Mesenchymal stem cell (in vitro differentiated cells and primary cell): Measurements from ENCODE around the gene OSM.
A peak's percentile ranks its signal among the peaks of the same experiment; 100 is the strongest.
"Not testable (repeated sequence)": the region's sequence is repeated elsewhere in the genome, so short reads cannot be mapped to it uniquely, and the experiment has no call there.

Source experiments
- DNase-seq: peaks from one replicate; pipeline ENCODE4 v3.0.0-alpha.2; 2013
- H2AFZ ChIP-seq: one replicate; pipeline ENCODE4 v1.6.1; 2013; ENCODE audit warnings: low read depth, mild to moderate bottlenecking, control low read depth, inconsistent platforms, low read length, moderate library complexity
- H2AK5ac ChIP-seq: 2 replicates; pipeline ENCODE4 v1.6.1; 2013; ENCODE audit warnings: low read length, moderate library complexity, mild to moderate bottlenecking, inconsistent platforms; ENCODE audit not compliant: severe bottlenecking
- H2BK120ac ChIP-seq: one replicate; pipeline ENCODE4 v1.6.1; 2013; ENCODE audit warnings: low read depth, mild to moderate bottlenecking, inconsistent platforms, low read length, moderate library complexity
- H2BK12ac ChIP-seq, 2 experiments: one replicate each; pipeline ENCODE4 v1.6.1; 2013; ENCODE audit warnings: inconsistent platforms in 2 of 2, low read length in 2 of 2, mild to moderate bottlenecking in 2 of 2, moderate library complexity in 2 of 2, control low read depth in 1 of 2
- H2BK15ac ChIP-seq: one replicate; pipeline ENCODE4 v1.6.1; 2013; ENCODE audit warnings: mild to moderate bottlenecking, low read depth, inconsistent platforms; ENCODE audit not compliant: poor library complexity, severe bottlenecking
- H2BK5ac ChIP-seq: 2 replicates; pipeline ENCODE4 v1.6.1; 2013; ENCODE audit warnings: low read depth, mild to moderate bottlenecking, low read length, control low read depth, inconsistent platforms; ENCODE audit not compliant: poor library complexity, severe bottlenecking
- H3K14ac ChIP-seq, 2 experiments: one replicate each; pipeline ENCODE4 v1.6.1; 2013; ENCODE audit warnings: inconsistent platforms in 2 of 2, low read length in 2 of 2, control low read depth in 1 of 2, mild to moderate bottlenecking in 1 of 2, moderate library complexity in 1 of 2
- H3K18ac ChIP-seq, 2 experiments: one replicate each; pipeline ENCODE4 v1.6.1; 2013; ENCODE audit warnings: inconsistent platforms in 2 of 2, low read length in 2 of 2, control low read depth in 1 of 2, low read depth in 1 of 2, mild to moderate bottlenecking in 1 of 2
- H3K23ac ChIP-seq, 2 experiments: one replicate each; pipeline ENCODE4 v1.6.1; 2013; ENCODE audit warnings: inconsistent platforms in 2 of 2, low read length in 2 of 2, mild to moderate bottlenecking in 2 of 2, moderate library complexity in 2 of 2, control low read depth in 1 of 2
- H3K27ac ChIP-seq: 2 replicates; pipeline ENCODE4 v1.5.1; 2013; ENCODE audit warnings: mild to moderate bottlenecking, moderate library complexity, low read length, control low read depth, inconsistent platforms; ENCODE audit not compliant: poor library complexity, severe bottlenecking
- H3K27me3 ChIP-seq, 2 experiments: 2 replicates each; pipeline versions ENCODE4 v1.6.1 to v1.7.0; 2013; ENCODE audit warnings: low read length in 2 of 2, mild to moderate bottlenecking in 2 of 2, moderate library complexity in 2 of 2, control low read depth in 1 of 2, inconsistent platforms in 1 of 2; ENCODE audit not compliant: control insufficient read depth in 1 of 2, insufficient read depth in 1 of 2
- H3K36me3 ChIP-seq, 2 experiments: 2 replicates each; pipeline versions ENCODE4 v1.6.1 to v1.7.0; 2013; ENCODE audit warnings: low read length in 2 of 2, control low read depth in 1 of 2, inconsistent platforms in 1 of 2, low read depth in 1 of 2, mild to moderate bottlenecking in 1 of 2; ENCODE audit not compliant: insufficient read depth in 2 of 2, control insufficient read depth in 1 of 2
- H3K4ac ChIP-seq, 2 experiments: one replicate each; pipeline ENCODE4 v1.6.1; 2013; ENCODE audit warnings: inconsistent platforms in 2 of 2, low read length in 2 of 2, mild to moderate bottlenecking in 2 of 2, moderate library complexity in 2 of 2, control low read depth in 1 of 2, low read depth in 1 of 2
- H3K4me1 ChIP-seq: 2 replicates; pipeline ENCODE4 v1.6.1; 2013; ENCODE audit warnings: low read depth, low read length, control low read depth; ENCODE audit not compliant: control insufficient read depth, insufficient read depth
- H3K4me2 ChIP-seq: 2 replicates; pipeline ENCODE4 v1.6.1; 2013; ENCODE audit warnings: low read length, mild to moderate bottlenecking, inconsistent platforms; ENCODE audit not compliant: poor library complexity, severe bottlenecking
- H3K4me3 ChIP-seq, 2 experiments: 2 replicates each; pipeline versions ENCODE4 v1.5.1 to v1.7.0; 2013; ENCODE audit warnings: low read length in 2 of 2, mild to moderate bottlenecking in 2 of 2, control low read depth in 1 of 2, low read depth in 1 of 2; ENCODE audit not compliant: insufficient read depth in 1 of 2
- H3K79me1 ChIP-seq: replicated peaks from 2 replicates; pipeline ENCODE4 v1.6.1; 2013; ENCODE audit warnings: mild to moderate bottlenecking, control low read depth, low read length, inconsistent platforms; ENCODE audit not compliant: poor library complexity, severe bottlenecking
- H3K9ac ChIP-seq: 2 replicates; pipeline ENCODE4 v1.7.0; 2013; ENCODE audit warnings: mild to moderate bottlenecking, low read length, moderate library complexity
- H3K9me3 ChIP-seq: 2 replicates; pipeline ENCODE4 v1.7.0; 2013; ENCODE audit warnings: mild to moderate bottlenecking, low read length; ENCODE audit not compliant: control insufficient read depth
- H4K8ac ChIP-seq: one replicate; pipeline ENCODE4 v1.6.1; 2013; ENCODE audit warnings: inconsistent platforms, mild to moderate bottlenecking, low read length, moderate library complexity
- H4K91ac ChIP-seq: one replicate; pipeline ENCODE4 v1.6.1; 2013; ENCODE audit warnings: mild to moderate bottlenecking, low read length, inconsistent platforms
- WGBS: methylation state at CpG from one replicate; pipeline ENCODE4 v1.1.7; 2013; ENCODE audit warnings: mixed read lengths; 5-methylcytosine and 5-hydroxymethylcytosine counted together

Gene OSM

DNA sequence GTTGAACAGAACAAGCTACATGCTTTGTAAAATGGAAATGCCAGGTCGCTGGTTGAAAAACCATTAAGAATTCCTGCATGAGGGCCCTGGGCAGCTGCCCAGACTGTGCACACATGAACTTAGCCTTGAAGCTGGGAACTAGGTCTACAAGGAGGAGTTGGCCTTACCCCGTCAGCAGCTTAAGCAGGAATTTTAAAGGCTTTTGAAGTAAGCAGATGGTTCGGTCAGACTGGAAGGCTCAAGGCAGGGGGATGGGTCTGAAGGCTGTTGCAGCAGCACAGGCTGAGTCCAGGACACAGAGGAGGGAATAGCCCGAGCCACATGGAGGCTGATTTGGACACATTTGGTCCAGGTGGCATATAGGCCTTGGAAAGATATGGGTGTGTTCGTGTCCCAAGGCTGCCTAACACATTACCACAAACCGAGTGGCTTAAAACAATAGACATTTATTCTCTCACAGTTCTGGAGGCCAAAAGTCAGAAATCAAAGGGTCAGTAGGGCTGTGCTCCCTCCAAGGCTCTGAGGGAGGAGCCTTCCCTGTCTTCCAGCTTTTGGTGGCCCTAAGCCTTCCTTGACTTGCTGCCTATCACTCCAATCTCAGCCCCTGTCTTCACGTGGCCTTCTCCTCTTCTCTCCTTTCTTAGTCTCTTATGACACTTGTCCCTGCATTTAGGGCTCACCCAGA is 31.7 kb downstream of the OSM start:
- H3K36me3 ChIP-seq, result peaks cover 0 to 4% of the 10 kb centered on the region in 2 experiments
- H3K27ac ChIP-seq, result peak overlapping the region; percentile 99
- peaks cover 0 to 6% of the 10 kb centered on the region in 2 experiments for H3K27me3 ChIP-seq
- peak; percentile 83 for DNase-seq
- no peak overlapping the region for H3K4me2 ChIP-seq
- no peak overlapping the region for H2AFZ ChIP-seq
- peak overlapping the region; percentile 100 for H2AK5ac ChIP-seq
- H3K9ac ChIP-seq, result no peak overlapping the region
- 61% methylated on average over 6 of the region's 7 CpGs for WGBS
- H3K14ac ChIP-seq, result peak overlapping the region in 1 of 2 experiments; percentile 49
- H4K8ac ChIP-seq, result no peak overlapping the region
- no peak overlapping the region for H2BK120ac ChIP-seq
- peak overlapping the region; percentile 37 for H4K91ac ChIP-seq
- no peak overlapping the region for H3K4me3 ChIP-seq
- H3K23ac ChIP-seq, result no peak overlapping the region
- H3K4me1 ChIP-seq, result peaks cover 45% of the 10 kb centered on the region
- H2BK15ac ChIP-seq, result no peak overlapping the region
- peak overlapping the region; percentile 96 for H2BK5ac ChIP-seq
- no peaks in the 10 kb centered on the region for H3K9me3 ChIP-seq
- H3K4ac ChIP-seq, result peak overlapping the region in 1 of 2 experiments; percentile 27
- peak overlapping the region; percentile 24 to 69 for H3K18ac ChIP-seq
- peak overlapping the region in 1 of 2 experiments; percentile 93 for H2BK12ac ChIP-seq
- H3K79me1 ChIP-seq, result peaks cover 2% of the 10 kb centered on the region

- WGBS, result 100% methylated on average over 1 of the region's 3 CpGs
- Histone ChIP-seq H3K4me1 (peaks cover 44% of the 10 kb centered on the region), H3K27ac (peak overlapping the region; percentile 99), H2BK5ac (peak overlapping the region; percentile 96), H2AK5ac (peak overlapping the region; percentile 100)
- H3K4me3 ChIP-seq, H2BK12ac ChIP-seq, H3K27me3 ChIP-seq, H3K9me3 ChIP-seq, H3K18ac ChIP-seq, H4K91ac ChIP-seq, H3K36me3 ChIP-seq, H3K9ac ChIP-seq, H2BK120ac ChIP-seq, H3K4me2 ChIP-seq, H3K4ac ChIP-seq, H3K23ac ChIP-seq, H2BK15ac ChIP-seq, H3K79me1 ChIP-seq, H2AFZ ChIP-seq, H3K14ac ChIP-seq, H4K8ac ChIP-seq, DNase-seq: not testable (repeated sequence)
Measured at GRCh38 chr22:30234325-30234724, 32.3 kb downstream of the OSM start.

- Histone ChIP-seq H3K4me3 (no peak overlapping the region), H3K9ac (no peak overlapping the region), H4K8ac (no peak overlapping the region), H3K4ac (no peak overlapping the region), H3K27ac (peak overlapping the region; percentile 1), H3K14ac (no peak overlapping the region), H3K18ac (no peak overlapping the region), H4K91ac (no peak overlapping the region), H3K79me1 (peaks cover 2% of the 10 kb centered on the region), H3K27me3 (peaks cover 0 to 6% of the 10 kb centered on the region in 2 experiments), H2AK5ac (peak overlapping the region; percentile 65), H3K36me3 (no peaks in the 10 kb centered on the region), H2AFZ (no peak overlapping the region), H3K4me2 (no peak overlapping the region), H3K23ac (no peak overlapping the region), H2BK120ac (no peak overlapping the region), H2BK12ac (peak overlapping the region in 1 of 2 experiments; percentile 12), H3K4me1 (peaks cover 45% of the 10 kb centered on the region), H2BK5ac (peak overlapping the region; percentile 32), H2BK15ac (no peak overlapping the region), H3K9me3 (no peaks in the 10 kb centered on the region)
- DNase-seq, result no peak
- WGBS, result 93% methylated on average over 6 of the region's 6 CpGs
Measured at GRCh38 chr22:30233582-30233981, 33.1 kb downstream of the OSM start.

DNA sequence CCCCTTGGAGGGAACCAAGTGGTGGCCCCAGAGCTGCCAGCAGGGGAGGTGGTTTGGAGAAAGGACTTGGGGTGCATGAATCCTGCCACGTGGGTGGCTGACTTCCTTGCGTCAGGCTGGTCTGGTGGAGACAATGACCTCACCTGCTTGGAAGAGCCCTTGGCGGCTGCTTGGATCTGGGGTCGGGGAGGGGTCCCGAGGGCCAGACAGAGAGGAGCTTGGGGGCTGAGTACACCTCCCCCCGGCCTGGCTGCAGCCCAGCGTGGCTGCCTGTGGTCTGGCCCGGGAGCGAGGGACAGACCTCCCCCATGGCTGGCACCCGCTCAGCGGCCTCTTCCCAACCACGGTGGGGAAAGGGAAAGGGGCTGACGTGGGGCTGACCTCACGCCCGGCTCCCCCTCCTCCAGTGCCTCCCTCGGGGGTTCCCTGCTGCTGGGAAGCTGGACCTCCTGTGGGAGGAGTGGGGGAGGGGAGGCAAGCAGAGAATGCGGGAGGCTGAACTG is 33.9 kb downstream of the OSM start:
- H2BK5ac ChIP-seq, result peak overlapping the region; percentile 45
- peak overlapping the region; percentile 21 for H2BK120ac ChIP-seq
- H2AFZ ChIP-seq, result no peak overlapping the region
- H3K18ac ChIP-seq, result no peak overlapping the region
- no peak overlapping the region for H2BK12ac ChIP-seq
- no peaks in the 10 kb centered on the region for H3K36me3 ChIP-seq
- no peak overlapping the region for H2BK15ac ChIP-seq
- 79% methylated on average over 16 of the region's 17 CpGs for WGBS
- peak overlapping the region in 1 of 2 experiments; percentile 20 for H3K4me3 ChIP-seq
- no peak overlapping the region for H4K8ac ChIP-seq
- peaks cover 41% of the 10 kb centered on the region for H3K4me1 ChIP-seq
- peaks cover 2% of the 10 kb centered on the region for H3K79me1 ChIP-seq
- no peak for DNase-seq
- no peaks in the 10 kb centered on the region for H3K9me3 ChIP-seq
- H3K4me2 ChIP-seq, result no peak overlapping the region
- H3K23ac ChIP-seq, result no peak overlapping the region
- H3K27ac ChIP-seq, result peak overlapping the region; percentile 1
- H2AK5ac ChIP-seq, result peak overlapping the region; percentile 65
- peaks cover 0 to 6% of the 10 kb centered on the region in 2 experiments for H3K27me3 ChIP-seq
- H3K4ac ChIP-seq, result no peak overlapping the region
- H3K14ac ChIP-seq, result no peak overlapping the region
- H3K9ac ChIP-seq, result no peak overlapping the region
- H4K91ac ChIP-seq, result peak overlapping the region; percentile 52
